GM18511 (cell line): Measurements from ENCODE around the gene CCDC61.
A peak's percentile ranks its signal among the peaks of the same experiment; 100 is the strongest.

Experiments
- ATAC-seq: cut with Tn5 transposase; IDR thresholded peaks from one replicate; pipeline ENCODE4 v1.9.1; 2021; ENCODE audit warnings: mild to moderate bottlenecking, moderate library complexity; ENCODE audit not compliant: unreplicated experiment

Gene CCDC61, protein sequence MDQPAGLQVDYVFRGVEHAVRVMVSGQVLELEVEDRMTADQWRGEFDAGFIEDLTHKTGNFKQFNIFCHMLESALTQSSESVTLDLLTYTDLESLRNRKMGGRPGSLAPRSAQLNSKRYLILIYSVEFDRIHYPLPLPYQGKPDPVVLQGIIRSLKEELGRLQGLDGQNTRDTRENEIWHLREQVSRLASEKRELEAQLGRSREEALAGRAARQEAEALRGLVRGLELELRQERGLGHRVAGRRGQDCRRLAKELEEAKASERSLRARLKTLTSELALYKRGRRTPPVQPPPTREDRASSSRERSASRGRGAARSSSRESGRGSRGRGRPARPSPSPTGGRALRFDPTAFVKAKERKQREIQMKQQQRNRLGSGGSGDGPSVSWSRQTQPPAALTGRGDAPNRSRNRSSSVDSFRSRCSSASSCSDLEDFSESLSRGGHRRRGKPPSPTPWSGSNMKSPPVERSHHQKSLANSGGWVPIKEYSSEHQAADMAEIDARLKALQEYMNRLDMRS

DNA sequence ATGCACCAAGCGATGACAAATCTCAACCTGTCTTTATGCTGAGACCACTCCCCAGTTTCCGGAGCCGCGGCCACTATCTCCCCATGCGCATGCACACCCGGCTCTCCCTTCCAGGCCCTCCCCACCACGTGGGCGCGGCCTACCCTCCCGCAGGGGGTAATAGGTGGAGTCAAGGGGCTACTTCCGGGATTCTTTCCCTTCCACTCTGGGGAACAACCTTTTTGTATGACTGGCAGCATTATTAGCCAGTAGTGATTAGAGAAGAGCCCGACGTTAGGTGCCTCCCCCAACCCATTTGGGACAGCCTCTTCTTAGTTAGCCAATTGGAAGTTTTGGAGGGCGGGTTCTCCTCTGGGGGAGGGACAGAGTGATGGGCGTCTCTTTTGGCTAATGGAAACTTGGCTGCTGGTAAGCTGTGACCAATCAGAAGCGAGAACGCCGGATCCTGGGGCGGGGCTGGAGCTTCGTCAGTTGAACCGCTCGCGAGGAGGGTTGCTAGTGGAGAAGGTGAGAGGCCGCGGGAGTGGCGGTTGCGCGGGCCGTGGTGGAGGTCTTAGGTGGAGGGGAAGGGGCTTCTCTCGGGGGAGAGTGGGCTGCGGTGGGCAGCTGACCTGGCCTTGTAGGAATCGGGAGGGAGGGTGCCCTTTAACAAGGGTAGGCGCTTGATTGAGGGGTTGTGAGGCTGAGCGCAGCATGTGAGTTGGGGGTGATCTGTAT lies at the start of gene CCDC61:
CCDC61 (plus strand) TSS at position 470 of the 717 bp plus-strand sequence. CDS start 7,552 bp downstream, outside the sequence.
- ATAC-seq: peak; percentile 97

DNA sequence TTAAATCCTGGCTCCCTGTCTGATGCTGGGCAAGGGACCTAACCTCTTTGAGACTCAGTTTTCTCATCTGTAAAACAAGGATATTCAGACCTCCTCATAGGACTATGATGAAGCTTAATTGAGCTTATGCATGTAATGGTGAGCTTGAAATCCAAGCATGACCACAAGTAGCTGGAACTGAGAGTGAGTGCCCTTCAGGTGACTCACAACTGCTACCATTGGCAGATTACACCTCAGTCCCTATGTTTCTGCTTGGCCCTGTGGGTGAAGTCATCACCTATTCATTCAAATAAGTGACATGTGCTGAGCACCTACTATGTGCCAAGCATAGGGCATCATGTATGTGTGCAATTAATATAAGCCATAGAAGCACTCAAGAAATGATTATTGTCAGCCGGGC lies 47.3 kb upstream of the CCDC61 start:
- no peak for ATAC-seq

DNA sequence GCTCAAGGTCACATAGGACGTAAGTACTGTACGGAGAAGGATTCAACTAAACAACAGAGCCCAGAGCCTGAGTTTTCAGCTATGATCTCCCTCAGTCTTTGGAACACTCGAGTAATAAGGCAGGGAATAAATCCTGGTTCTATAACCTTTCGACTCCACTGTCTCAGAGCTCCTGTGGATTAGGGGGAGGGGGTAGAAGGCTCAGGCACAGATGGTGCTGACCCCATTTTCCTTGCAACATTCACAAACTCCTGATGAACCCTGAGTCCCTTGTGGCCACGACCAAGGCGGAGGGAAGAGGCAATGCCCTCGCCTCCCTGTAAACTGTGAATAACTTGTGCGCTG lies 43.0 kb upstream of the CCDC61 start:
- no peak for ATAC-seq

DNA sequence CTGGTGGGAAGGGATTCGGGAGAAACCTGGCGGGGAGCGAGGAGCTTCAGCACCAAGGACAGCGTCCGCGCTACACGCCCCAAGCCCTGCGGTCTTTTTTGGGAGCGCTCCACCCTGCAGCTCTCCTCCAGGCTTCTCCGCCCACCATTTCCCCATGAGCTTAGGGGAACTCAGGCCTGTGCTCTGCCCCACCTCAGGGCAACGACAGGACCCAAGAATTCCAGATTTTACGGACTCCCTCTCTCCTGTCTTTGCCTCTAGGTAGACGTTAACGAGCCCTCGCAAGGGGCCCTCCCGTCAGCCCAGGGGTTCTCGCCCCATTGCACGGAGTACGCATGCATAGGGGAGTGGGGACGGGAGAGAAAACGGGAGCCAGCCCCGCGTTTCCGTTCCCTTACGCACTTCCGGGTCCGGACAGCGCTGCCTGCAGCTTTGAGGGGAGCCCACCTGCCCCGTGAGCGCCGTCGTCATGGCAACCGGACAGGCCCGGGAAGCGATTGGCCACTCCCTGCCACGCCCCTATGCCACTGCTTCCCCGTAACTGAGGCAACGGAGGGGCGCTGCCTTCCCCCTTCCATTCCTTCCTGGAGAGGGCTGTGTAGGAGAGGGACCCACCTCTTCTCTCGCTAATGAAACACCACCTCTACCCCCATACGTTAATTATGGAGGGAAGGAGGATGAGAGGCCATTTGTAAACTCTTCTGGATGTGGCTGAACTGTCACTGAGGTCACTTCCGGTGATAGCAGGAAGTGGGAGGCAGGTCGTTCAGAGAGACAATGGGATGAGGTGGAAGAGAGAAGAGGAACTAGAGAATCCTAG lies 42.4 kb upstream of the CCDC61 start:
- no peak for ATAC-seq

DNA sequence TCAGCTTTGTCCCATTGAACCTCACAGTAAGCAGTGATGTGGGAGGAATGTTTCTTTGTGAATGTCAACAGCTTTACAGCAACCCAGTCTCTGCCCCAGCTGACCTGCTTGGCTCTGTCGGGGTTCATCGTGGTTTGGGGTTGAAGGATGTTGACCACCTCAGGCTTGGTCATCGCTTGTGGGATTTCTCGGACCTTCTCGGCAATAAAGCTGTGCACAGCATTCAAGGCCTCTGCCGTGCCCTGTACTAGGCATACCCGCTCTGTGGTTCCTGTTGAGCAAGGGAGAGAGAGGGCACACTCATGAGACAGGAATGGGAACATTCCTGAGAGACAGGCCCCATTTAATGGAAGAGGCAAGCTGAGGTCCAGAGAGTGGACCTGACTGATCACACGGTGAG lies 41.6 kb upstream of the CCDC61 start:
- no peak for ATAC-seq

DNA sequence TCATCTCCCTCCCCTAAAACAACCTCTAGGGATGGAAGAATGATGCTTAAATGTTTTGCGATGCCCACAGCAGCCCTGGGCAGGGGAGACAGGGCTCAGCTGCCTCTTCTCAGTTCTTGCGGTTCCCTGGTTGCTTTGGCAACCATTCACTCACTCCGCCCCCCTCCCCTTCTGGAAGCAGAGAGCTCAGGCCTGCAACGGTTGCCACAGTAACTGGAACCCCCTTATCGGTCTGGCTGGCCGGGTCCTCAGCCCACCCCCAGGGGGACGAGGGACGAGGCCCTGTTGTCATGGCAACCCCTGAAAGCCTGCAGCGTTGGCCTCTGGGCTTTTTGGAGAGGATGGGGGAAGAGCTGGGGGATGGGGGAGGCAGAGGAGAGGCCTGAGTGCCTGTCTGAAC lies 41.1 kb upstream of the CCDC61 start:
- ATAC-seq: no peak

DNA sequence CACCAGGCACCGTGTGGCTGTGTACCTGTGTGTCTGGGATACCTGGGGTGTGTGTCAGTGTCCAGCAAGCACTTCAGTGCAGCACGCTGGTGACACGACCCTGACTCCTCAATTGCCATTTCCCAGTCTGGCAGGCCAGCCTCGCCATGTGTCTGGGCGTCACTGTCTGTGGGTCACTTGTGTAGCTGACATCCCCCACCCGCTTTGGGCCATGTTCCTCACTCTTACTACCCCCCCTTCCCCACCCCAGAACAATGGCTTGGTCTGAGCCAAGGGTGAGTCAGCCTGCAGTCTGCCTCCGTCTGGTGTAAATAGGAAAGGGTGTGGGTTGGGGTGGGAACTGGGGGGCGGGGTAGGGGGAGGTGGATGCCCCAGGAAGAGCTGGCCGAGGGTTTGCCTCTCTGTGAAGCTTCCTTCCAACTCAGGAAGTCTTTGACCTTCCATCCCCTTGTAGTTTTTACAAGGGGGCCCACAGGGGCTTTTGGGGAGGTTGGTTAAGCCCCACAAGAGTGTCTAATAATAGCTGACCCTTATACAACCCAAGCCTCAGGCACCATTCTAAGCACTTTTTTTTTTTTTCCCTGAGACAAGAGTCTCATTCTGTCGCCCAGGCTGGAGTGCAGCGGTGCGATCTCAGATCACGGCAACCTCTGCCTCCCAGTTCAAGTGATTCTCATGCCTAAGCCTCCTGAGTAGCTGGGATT lies 39.2 kb upstream of the CCDC61 start:
- ATAC-seq: no peak

DNA sequence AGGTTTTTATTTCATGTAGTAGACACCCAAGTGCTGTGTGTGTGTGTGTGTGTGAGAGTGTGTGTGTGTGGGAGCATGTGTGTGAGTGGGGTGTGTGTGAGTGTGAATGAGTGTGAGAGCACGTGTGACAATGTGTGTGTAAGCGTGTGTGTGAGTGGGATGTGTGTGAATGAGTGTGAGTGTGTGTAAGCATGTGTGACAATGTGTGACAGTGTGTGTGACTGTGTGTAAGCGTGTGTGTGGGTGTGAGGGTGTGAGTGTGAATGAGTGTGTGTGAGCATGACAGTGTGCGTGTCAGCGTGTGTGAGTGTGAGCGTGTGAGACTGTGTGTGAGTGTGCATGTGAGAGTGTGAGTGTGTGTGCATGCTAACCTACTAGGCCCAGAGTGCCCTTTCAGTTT lies 36.9 kb upstream of the CCDC61 start:
- ATAC-seq: no peak

DNA sequence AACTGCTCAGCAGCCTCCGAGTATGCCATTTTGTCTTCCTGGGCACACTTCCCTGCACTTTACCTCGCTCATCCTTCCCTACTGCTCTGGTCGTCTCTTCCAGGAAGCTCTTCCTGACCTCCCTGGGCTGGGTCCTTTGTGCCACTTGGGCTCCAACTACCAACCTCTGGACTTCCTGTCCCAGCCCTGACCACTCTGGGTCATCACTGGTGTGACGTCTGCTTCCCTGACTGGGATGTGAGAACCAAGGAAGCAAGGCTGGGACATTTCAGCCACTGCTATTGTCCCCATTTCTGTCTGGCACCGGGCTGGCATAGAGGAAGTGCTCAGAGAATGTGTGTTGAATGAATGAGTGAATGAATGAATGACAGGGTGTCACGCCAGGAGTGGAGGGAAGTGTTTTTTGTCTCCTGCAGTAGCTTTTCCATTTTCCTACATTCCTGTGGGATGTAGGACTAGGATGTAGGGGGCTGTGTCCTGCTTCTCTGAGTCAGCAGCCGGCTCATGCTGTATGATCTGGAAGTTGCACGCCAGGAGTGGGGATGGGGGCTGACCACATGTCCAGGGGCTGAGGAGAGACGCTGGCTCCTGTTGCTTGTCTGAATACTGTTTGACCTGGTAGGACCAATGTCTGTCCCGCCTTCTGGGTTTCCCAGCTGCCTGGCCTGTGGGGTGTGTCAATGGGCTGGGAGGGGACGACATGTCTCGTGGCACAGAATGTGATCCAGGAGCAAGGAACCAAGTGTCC lies 36.3 kb upstream of the CCDC61 start:
- ATAC-seq: no peak

DNA sequence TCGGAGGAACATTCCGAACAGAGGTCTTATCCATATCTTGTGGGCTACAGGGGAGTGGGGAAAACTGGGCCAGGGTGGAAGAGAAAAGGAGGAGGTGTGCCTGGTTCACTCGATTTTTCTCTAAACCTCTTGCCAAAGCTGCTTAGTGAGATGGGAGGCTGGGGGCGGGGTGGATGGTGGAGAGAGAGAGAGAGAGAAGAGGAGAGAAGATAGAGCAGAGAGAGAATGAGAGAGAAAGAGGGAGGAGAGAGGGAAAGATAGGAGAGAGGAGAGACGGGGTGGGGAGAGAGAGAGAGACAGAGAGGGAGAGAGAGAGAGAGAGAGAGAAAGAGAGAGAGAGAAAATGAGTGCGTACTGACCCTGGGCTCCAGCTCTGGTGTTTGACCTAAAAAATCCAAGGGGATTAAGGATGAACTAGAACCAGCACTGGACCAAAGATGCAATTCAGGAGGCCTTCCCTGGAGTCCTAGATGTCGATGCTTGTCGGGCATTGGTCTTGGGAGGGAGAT lies 35.7 kb upstream of the CCDC61 start:
- ATAC-seq: no peak

DNA sequence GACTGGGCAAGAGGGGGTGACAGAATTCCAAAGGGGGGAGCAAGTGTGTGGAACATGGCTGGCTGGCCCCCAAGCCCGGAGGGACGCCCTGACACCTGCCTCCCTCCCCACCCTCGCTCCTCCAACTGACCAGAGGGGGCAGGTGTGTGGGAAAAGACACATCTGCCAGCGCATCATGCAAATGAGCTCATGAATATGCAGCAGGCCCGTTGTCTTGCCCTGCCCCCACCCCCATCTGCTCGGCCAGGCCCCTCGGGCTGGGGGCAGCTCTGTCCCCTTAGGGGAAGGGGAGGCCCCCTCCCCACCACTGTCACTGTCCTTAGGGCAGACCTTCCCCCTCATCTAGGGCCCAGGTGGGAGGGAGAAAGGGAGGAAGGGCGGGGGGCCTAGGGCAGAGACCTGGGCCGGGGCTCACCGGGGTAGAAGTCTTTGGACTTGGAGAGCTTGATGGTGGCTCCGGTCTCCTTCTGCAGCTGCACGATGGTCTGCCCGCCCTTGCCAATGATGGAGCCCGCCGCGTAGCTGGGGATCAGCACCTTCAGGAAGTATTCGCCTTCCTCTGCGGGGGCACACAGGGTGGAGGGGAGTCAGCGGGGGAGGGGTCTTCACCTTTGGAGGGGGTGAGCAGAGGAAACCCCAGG lies 34.6 kb upstream of the CCDC61 start:
- ATAC-seq: no peak

DNA sequence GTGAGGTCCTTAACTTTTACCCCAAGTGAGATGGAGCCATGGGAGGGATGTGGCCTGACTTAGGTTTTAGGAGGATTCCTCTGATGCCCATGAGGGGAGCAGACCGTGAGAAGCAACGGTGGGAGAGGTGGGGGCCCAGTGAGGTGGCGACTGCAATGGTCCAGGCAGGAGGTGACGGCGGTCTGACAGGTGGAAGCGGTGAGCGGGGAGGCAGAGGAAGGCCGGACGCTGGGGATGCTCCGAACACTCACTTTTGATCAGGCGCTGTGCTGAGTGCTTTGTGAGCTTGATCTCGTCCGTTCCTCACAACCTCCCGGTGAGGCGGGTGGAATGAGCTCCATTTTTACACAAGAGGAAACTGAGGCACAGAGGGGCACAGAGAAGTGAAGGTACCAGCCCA lies 33.2 kb upstream of the CCDC61 start:
- no peak for ATAC-seq

DNA sequence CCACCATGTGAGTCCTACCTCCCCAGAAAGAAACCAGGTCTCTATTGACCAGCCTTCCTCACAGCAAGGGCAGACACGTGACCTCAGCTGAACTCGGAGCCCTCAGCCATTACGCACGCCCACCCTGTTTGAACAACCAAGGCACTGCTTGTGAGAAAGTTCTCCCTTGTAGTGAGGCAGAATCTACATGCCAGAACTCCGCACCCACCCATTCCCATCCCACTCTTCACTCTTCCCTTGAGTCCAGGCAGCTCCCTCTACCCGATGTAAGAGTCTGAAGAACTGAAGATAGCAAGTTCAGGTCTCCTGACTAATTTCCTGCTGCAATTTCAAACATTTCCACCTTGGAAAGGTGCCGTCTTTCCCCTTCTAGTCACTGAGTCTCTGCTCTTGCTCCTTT lies 28.0 kb upstream of the CCDC61 start:
- ATAC-seq: no peak

DNA sequence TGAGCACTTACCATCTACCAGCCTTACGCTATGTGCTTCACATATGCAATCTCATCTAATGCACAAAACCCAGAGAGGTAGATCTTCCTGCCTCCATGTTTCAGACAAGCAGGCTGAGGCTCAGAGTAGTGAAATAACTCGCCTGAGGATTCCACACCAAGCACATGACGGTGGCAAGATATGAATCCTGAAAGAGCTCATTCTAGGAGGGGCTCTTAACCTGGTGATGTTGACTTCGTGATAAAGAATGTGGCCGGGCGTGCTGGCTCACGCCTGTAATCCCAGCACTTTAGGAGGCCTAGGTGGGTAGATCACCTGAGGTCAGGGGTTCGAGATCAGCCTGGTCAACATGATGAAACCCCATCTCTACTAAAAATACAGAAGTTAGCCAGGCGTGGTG lies 26.6 kb upstream of the CCDC61 start:
- no peak for ATAC-seq

DNA sequence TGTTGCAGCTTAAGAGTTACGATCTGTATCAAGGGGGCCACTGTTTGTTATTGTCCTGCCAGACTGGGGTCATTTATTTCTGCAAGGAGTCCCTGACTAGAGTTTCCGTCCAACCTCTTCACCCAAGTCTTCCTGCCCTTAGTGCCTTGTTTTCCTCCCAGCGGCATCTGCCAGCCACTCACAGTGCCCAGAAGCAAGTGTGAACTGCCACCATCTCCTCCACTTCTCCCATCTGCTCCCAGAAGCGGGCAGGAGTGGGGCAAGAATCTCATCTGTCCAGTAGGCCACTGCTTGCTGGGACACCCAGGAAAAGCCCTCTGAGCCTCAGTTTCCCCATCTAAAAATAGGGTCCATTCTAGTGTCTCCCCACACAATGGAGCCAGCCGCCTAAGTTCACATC lies 25.6 kb upstream of the CCDC61 start:
- no peak for ATAC-seq

DNA sequence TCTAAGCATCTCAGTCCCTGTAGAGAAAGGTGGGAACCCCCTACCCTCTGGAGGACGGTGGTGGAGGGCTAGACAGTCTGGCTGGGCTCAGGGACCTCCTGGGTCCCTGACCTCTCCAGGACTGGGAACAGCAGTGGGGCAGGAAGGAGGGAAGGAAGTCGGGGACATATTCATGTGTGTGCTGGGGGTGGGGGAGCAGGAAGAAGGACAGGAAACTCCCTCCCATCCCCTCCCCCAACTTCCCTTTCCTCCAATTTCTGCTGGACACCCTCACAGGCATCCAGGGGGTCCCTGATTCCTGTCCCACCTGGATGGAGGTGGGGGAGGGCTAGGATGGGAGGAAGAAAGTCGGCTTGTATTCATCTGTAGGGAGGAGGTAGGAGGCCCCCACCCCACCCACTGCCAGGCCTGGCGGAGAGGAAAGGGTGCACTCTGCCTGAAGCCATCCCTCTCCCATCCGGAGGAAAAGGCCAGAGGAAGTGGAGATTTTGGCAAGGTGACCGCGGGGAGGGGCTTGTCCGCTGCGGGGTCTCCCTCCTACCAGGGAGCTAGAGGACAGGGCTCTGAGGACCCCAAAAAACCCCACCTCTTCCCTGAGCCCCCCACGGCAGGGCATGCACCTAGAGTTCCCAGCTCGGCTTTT lies 23.9 kb upstream of the CCDC61 start:
- no peak for ATAC-seq

DNA sequence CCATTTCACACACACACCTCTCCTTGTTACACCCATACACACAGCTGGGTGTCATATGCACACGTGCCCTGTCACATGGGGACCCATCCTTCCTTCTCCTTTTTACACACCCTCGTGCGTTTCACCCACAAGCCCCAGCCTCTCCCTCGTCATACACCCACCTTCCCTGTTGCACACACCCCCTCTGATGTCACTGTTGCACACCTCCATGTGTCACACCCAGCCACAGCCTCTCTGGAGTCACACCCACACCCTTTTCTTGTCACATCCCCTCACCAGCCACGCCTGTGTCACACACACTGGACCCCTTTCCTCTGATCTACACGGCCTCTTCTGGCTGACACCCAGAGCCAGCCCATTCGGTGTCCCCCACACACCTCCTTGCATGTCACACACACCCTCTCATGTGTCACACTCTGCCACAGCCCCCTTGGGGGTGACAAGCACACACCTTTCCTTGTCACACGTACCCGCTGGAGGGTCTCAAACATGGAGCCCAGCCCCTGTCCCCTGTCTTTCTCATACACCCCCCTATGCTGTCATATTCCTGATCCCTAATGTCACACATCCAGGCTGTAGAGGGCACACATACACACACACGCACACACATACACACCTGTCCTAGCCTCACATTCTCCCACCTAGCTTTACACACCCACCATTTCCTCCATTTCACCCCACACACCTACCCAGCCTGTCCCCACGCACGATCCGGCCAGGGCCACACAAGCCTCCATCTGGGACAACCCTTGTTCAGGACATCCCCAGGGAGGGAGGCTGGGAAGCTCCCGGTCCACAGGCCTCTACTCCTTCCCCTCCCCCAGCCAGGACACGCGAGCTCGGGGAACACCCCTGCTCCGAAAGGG lies 23.0 kb upstream of the CCDC61 start:
- ATAC-seq: no peak

DNA sequence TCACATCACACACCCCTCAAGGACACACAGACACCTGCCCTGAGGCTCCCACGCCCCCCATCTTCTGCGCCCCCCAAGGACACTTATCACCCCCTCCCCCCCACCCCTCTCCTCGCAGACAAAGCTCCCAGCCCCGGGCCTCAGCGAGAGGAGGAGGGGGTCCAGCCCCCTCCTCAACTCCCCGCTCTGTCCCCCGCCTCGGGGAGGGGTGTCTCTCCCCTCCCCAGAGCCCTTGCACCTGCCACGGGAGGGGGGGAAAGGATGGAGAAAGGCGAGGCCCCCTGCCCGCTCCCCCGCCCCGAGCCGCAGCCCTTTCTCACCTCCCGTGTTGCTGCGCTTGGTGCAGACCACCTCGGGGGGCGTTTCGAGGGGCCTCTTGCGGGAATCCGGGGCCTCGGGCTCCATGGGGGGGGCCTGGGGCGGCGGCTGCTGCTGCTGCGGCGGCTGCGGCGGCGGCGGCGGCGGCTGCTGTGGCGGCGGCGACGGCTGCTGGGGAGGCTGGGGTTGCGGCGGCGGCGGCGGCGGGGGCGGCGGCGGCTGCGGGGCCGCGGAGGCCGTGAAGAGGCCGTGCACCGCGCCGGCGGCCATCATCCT lies 22.2 kb upstream of the CCDC61 start:
- ATAC-seq: no peak
